Measurements from ENCODE around the gene ALDH3B2. TPM values are rescaled to one million over a fixed set of nuclear protein-coding genes. Genes with fewer than 3 reads are reported as not detected.

ALDH3B2 gene
- total RNA-seq, 4 donors from 2014 or later: 1.2 TPM; not detected in 3

DNA sequence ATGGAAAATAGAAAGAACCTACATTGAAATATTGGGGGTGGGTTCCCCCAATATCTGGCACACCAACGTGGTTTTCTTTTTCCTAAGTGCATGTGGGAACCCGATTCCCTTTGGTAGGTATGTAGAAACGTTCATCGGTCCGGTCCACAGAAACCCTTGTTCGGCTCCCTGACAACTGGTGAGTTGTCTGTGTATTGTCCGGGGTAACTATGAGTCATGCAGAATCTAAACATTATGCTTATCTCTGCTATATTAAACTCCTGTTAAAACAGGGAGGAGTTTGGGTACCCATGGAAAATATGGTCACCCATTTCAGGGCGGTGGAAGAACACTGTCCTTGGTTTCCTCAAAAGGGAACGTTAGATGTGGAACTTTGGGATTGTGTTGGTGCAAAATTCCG lies 25.1 kb upstream of the ALDH3B2 start:
- DNase-seq: no peak
- H3K9me3 ChIP-seq: no peaks in the 10 kb centered on the region
- H3K4me3 ChIP-seq: no peak overlapping the region
- no peaks in the 10 kb centered on the region for H3K4me1 ChIP-seq
- no peak for TF ChIP-seq POLR2A (IDR thresholded peaks at IDR 0.05)
- TF ChIP-seq, protein P1, sequence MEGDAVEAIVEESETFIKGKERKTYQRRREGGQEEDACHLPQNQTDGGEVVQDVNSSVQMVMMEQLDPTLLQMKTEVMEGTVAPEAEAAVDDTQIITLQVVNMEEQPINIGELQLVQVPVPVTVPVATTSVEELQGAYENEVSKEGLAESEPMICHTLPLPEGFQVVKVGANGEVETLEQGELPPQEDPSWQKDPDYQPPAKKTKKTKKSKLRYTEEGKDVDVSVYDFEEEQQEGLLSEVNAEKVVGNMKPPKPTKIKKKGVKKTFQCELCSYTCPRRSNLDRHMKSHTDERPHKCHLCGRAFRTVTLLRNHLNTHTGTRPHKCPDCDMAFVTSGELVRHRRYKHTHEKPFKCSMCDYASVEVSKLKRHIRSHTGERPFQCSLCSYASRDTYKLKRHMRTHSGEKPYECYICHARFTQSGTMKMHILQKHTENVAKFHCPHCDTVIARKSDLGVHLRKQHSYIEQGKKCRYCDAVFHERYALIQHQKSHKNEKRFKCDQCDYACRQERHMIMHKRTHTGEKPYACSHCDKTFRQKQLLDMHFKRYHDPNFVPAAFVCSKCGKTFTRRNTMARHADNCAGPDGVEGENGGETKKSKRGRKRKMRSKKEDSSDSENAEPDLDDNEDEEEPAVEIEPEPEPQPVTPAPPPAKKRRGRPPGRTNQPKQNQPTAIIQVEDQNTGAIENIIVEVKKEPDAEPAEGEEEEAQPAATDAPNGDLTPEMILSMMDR (IDR thresholded peaks at IDR 0.05): no peak
- intact Hi-C loops (cut with DNase I; ENCODE audit: low total_unique reads): no loop called here
- no peak overlapping the region for H3K27ac ChIP-seq
- H3K27me3 ChIP-seq: peaks cover 0 to 3% of the 10 kb centered on the region in 2 donors
- H3K36me3 ChIP-seq: no peaks in the 10 kb centered on the region

DNA sequence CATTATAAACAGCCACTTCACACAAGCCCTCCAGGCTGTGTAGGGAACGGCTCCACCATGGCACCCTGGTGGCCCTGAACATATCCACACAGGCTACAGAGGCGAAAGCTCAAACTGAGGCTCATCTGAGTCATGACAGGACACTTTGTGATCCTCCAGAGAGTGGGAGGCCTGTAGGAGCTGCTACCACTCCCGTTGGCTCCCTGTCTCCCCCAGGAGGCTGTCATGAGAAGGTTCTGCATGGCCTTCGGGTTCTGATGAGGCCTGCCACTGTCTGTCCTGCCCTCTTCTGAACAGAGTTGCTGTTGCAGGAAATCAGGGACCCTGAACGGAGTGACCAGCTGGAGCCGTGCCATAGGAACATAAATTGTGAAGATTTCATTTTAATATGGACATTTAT lies 23.8 kb upstream of the ALDH3B2 start:
- no peaks in the 10 kb centered on the region for H3K4me1 ChIP-seq
- H3K36me3 ChIP-seq: no peaks in the 10 kb centered on the region
- no peak overlapping the region for H3K4me3 ChIP-seq
- intact Hi-C loops (cut with DNase I; ENCODE audit: low total_unique reads): no loop called here
- no peak for TF ChIP-seq POLR2A (IDR thresholded peaks at IDR 0.05)
- TF ChIP-seq, protein P1 (IDR thresholded peaks at IDR 0.05): no peak
- no peak for DNase-seq
- peaks cover 0 to 3% of the 10 kb centered on the region in 2 donors for H3K27me3 ChIP-seq
- H3K27ac ChIP-seq: no peak overlapping the region
- no peaks in the 10 kb centered on the region for H3K9me3 ChIP-seq

DNA sequence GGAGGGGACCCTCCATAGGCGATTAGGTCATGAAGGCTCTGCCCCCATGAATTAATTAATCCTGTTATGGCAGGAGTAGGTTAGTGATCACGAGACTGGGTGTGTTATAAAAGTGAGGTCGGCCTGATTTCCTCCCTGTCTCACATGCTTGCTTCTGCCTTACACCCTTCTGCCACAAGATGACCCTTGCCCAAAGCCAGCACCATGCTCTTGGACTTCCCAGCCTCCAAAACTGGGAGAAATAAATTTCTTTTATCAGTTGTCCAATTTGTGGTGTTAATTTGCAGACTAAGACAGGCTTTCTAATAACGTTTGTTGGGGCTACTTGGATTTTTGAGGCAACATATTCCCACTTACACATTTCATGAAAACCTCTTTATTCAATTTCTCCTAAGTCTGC lies 23.4 kb upstream of the ALDH3B2 start:
- no peak for TF ChIP-seq POLR2A (IDR thresholded peaks at IDR 0.05)
- TF ChIP-seq, protein P1 (IDR thresholded peaks at IDR 0.05): no peak

DNA sequence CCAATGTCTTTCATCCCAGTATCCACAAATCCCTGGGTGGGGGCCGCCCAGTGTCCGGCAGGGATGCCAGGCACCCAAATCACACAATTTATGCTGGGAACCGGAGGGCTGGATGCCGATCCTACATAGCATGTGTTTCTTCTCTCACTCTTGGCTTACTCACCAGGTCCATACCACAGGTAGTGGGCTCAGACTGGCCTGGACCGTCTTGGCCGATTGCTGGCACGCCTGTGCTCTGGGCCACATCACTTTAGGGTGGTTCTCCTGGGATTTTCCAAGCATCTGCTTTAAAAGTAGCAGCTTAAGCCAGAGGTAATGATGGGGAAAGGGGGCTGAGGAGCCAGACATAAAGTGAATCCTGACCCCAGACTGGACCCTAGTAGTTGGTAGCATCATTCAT lies 22.6 kb upstream of the ALDH3B2 start:
- no peak for TF ChIP-seq POLR2A (IDR thresholded peaks at IDR 0.05)
- TF ChIP-seq, protein P1 (IDR thresholded peaks at IDR 0.05): no peak
- Histone ChIP-seq H3K27ac (no peak overlapping the region), H3K27me3 (peaks cover 0 to 3% of the 10 kb centered on the region in 2 donors), H3K4me1 (no peaks in the 10 kb centered on the region), H3K4me3 (no peak overlapping the region), H3K36me3 (no peaks in the 10 kb centered on the region), H3K9me3 (no peaks in the 10 kb centered on the region)
- no peak for DNase-seq
- intact Hi-C loops (cut with DNase I; ENCODE audit: low total_unique reads): no loop called here

More for the DNA sequence above, 23.4 kb upstream of the ALDH3B2 start:
- H3K27me3 ChIP-seq: peaks cover 0 to 3% of the 10 kb centered on the region in 2 donors
- no peak for DNase-seq
- intact Hi-C loops (cut with DNase I; ENCODE audit: low total_unique reads): no loop called here
- no peak overlapping the region for H3K27ac ChIP-seq
- no peaks in the 10 kb centered on the region for H3K4me1 ChIP-seq
- no peak overlapping the region for H3K4me3 ChIP-seq
- no peaks in the 10 kb centered on the region for H3K36me3 ChIP-seq
- no peaks in the 10 kb centered on the region for H3K9me3 ChIP-seq

DNA sequence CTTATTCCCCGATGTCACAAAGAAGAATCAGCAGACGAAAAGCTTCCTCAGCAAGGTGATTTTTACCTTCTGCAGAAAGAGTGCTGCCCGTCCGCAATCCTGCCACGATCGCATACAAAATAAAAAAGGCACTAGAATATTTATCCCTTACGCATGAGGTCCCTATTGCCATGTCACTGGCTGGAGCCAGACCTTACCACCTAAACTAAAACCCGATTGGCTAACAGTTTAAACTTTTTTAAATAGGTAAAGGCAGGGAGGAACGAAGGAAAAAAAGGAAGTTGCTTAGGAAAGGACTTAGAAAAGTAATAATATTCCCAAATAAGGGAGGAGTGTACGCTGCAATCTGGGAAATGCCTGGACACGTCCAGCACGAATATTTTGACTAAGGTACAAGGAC lies 21.2 kb upstream of the ALDH3B2 start:
- TF ChIP-seq, protein P1 (IDR thresholded peaks at IDR 0.05): no peak
- no peak for TF ChIP-seq POLR2A (IDR thresholded peaks at IDR 0.05)
- intact Hi-C loops (cut with DNase I; ENCODE audit: low total_unique reads): no loop called here
- no peaks in the 10 kb centered on the region for H3K4me1 ChIP-seq
- H3K9me3 ChIP-seq: no peaks in the 10 kb centered on the region
- no peak for DNase-seq
- peaks cover 0 to 3% of the 10 kb centered on the region in 2 donors for H3K27me3 ChIP-seq
- no peaks in the 10 kb centered on the region for H3K36me3 ChIP-seq
- no peak overlapping the region for H3K27ac ChIP-seq
- H3K4me3 ChIP-seq: no peak overlapping the region

Data from uterus (tissue), 4 donors.